K562 (cell line): Measurements from ENCODE around the gene MADD. TPM values are rescaled to one million over a fixed set of nuclear protein-coding genes. Genes with fewer than 3 reads are reported as not detected.

Experiments used
- ATAC-seq: fragments of 200-7000 bp; cut with Tn5 transposase; 3 replicates; pipeline ENCODE4 v1.9.1; 2020; ENCODE audit warnings: moderate library complexity
- BruUV-seq: library from RNA; stranded (reverse); fragments of 400-500 nt; replicated peaks from 2 replicates; lab custom pipeline; 2021; lab: Mats Ljungman, UMichigan
- CTCF ChIA-PET: fragments of 300-600 bp; formaldehyde crosslinking; extraction: SDS; loops from one replicate; lab custom pipeline; 2021; ENCODE audit warnings: low intra/inter-chr PET ratio; lab: Yijun Ruan, JAX
- POLR2A ChIA-PET: fragments of 300-600, 350-650 bp; sonication (Branson Sonifier 250); formaldehyde crosslinking; extraction: SDS; loops from one replicate; lab custom pipeline; 2021; ENCODE audit warnings: antibody characterized with exemption, inconsistent platforms; lab: Yijun Ruan, JAX
- DNase-seq, 4 experiments: peaks; one replicate each; pipeline versions ENCODE4 v3.0.0 to v3.0.0-alpha.2; 2011 to 2018; ENCODE audit warnings: low spot score in 3 of 4, mixed read lengths in 3 of 4; ENCODE audit errors: extremely low read depth in 1 of 4
- FAIRE-seq: peaks from 2 replicates; lab custom pipeline; 2011; peaks lifted over from hg19 to GRCh38; lab: Jason Lieb, UNC
- H2AFZ ChIP-seq: 2 replicates; pipeline ENCODE4 v1.6.0; 2011; ENCODE audit warnings: low read depth, low read length, control low read depth, inconsistent platforms
- H3K27ac ChIP-seq: fragments of 200-600 bp; 3 replicates; pipeline ENCODE4 v1.8.0; 2011; ENCODE audit warnings: low read depth, mild to moderate bottlenecking, control low read depth, inconsistent platforms, low read length, moderate library complexity, mixed read lengths; ENCODE audit errors: extremely low read depth
- H3K27me3 ChIP-seq, 2 experiments: fragments of 300-600 bp in 1 of 2; 2 replicates in 1 of 2; 3 replicates in 1 of 2; pipeline versions ENCODE4 v1.6.0 to v1.8.0; 2011; ENCODE audit warnings: inconsistent platforms in 2 of 2, low read length in 2 of 2, mild to moderate bottlenecking in 1 of 2, mixed read lengths in 1 of 2, moderate library complexity in 1 of 2; ENCODE audit not compliant: control insufficient read depth in 2 of 2, insufficient read depth in 2 of 2
- H3K36me3 ChIP-seq: fragments of 300-600 bp; 3 replicates; pipeline ENCODE4 v1.8.0; 2011; ENCODE audit warnings: mild to moderate bottlenecking, low read length, inconsistent platforms; ENCODE audit not compliant: control insufficient read depth, insufficient read depth
- H3K4me1 ChIP-seq, 2 experiments: fragments of 200-600 bp in 1 of 2; replicated peaks in 1 of 2; 2 replicates in 1 of 2; 3 replicates in 1 of 2; pipeline versions ENCODE4 v1.5.1 to v1.8.0; 2011; ENCODE audit warnings: inconsistent platforms in 2 of 2, low read length in 2 of 2, mild to moderate bottlenecking in 1 of 2, mixed read lengths in 1 of 2, moderate library complexity in 1 of 2; ENCODE audit not compliant: control insufficient read depth in 2 of 2, insufficient read depth in 2 of 2
- H3K4me2 ChIP-seq: 2 replicates; pipeline ENCODE4 v1.6.1; 2011; ENCODE audit warnings: low read length, control low read depth, inconsistent platforms, mixed read lengths; ENCODE audit not compliant: insufficient read depth
- H3K4me3 ChIP-seq: fragments of 200-600 bp; sonication (generic), shearing (Covaris generic); 2 replicates; pipeline ENCODE4 v1.5.1; 2016; ENCODE audit warnings: control low read depth, inconsistent platforms
- H3K79me2 ChIP-seq: fragments of 200-600 bp; 3 replicates; pipeline ENCODE4 v1.8.0; 2011; ENCODE audit warnings: low read length, inconsistent platforms; ENCODE audit not compliant: control insufficient read depth, insufficient read depth
- H3K9ac ChIP-seq, 2 experiments: 2 replicates each; pipeline versions ENCODE4 v1.6.0 to v1.6.1; 2011; ENCODE audit warnings: low read depth in 2 of 2, low read length in 2 of 2, control low read depth in 1 of 2, inconsistent platforms in 1 of 2, mild to moderate bottlenecking in 1 of 2, mixed read lengths in 1 of 2; ENCODE audit not compliant: insufficient read depth in 1 of 2
- H3K9me1 ChIP-seq: one replicate; pipeline ENCODE4 v1.6.0; 2011; ENCODE audit warnings: inconsistent platforms, mild to moderate bottlenecking, low read length, moderate library complexity; ENCODE audit not compliant: control insufficient read depth, insufficient read depth
- H3K9me3 ChIP-seq: replicated peaks from 2 replicates; pipeline ENCODE4 v1.5.1; 2011; ENCODE audit warnings: low read depth, low read length, inconsistent platforms; ENCODE audit not compliant: control insufficient read depth, insufficient read depth
- H4K20me1 ChIP-seq: replicated peaks from 2 replicates; pipeline ENCODE4 v1.6.1; 2011; ENCODE audit warnings: low read length, inconsistent platforms, mixed read lengths; ENCODE audit not compliant: control insufficient read depth, insufficient read depth
- BRD4 ChIP-seq: fragments of 200-600 bp; sonication (generic); IDR thresholded peaks from 2 replicates; pipeline ENCODE4 v1.6.1; 2017; ENCODE audit warnings: inconsistent platforms
- DMBX1 ChIP-seq: fragments of 250-450 bp; sonication (Bioruptor Pico); IDR thresholded peaks from 2 replicates; pipeline ENCODE4 v1.8.0; 2022; ENCODE audit warnings: inconsistent platforms, mild to moderate bottlenecking, moderate library complexity, borderline replicate concordance
- EHMT2 ChIP-seq: fragments of 450-650 bp; IDR thresholded peaks from 2 replicates; pipeline ENCODE4 v1.6.1; 2018; ENCODE audit warnings: antibody characterized with exemption
- HNRNPK ChIP-seq: fragments of 200-400 bp; formaldehyde crosslinking; IDR thresholded peaks from one replicate; pipeline ENCODE4 v1.6.1; 2018; ENCODE audit warnings: mild to moderate bottlenecking, low read depth, low read length; ENCODE audit not compliant: poor library complexity, severe bottlenecking
- KDM1A ChIP-seq, 2 experiments: fragments of 450-650 bp; IDR thresholded peaks; 2 replicates each; pipeline ENCODE4 v1.6.1; 2016; ENCODE audit warnings: mild to moderate bottlenecking in 2 of 2
- KHSRP ChIP-seq: fragments of 450-650 bp; IDR thresholded peaks from 2 replicates; pipeline ENCODE4 v1.6.1; 2017
- MCM3 ChIP-seq: fragments of 450-650 bp; IDR thresholded peaks from 2 replicates; pipeline ENCODE4 v1.6.1; 2016
- MEIS2 ChIP-seq: fragments of 450-650 bp; IDR thresholded peaks from 2 replicates; pipeline ENCODE4 v1.6.1; 2014; ENCODE audit warnings: mild to moderate bottlenecking; ENCODE audit not compliant: partially characterized antibody
- NR2C1 ChIP-seq, 2 experiments: fragments of 450-650 bp; IDR thresholded peaks; 2 replicates each; pipeline ENCODE4 v1.6.1; 2017; ENCODE audit warnings: mild to moderate bottlenecking in 2 of 2, antibody characterized with exemption in 1 of 2, inconsistent platforms in 1 of 2, missing compliant biosample characterization in 1 of 2, missing genetic modification characterization in 1 of 2
- PRMT5 ChIP-seq: sonication (generic); formaldehyde crosslinking; IDR thresholded peaks from 2 replicates; pipeline ENCODE4 v1.5.0; 2020; ENCODE audit warnings: missing genetic modification reagents
- RB1 ChIP-seq: fragments of 450-650 bp; IDR thresholded peaks from 2 replicates; pipeline ENCODE4 v1.6.1; 2017; ENCODE audit warnings: low read depth, mild to moderate bottlenecking
- RBM25 ChIP-seq: fragments of 200-400 bp; formaldehyde crosslinking; IDR thresholded peaks from 2 replicates; pipeline ENCODE4 v1.6.1; 2018; ENCODE audit warnings: low read length, low read depth, moderate library complexity; ENCODE audit not compliant: severe bottlenecking
- TAF15 ChIP-seq: fragments of 200-400 bp; formaldehyde crosslinking; IDR thresholded peaks from 2 replicates; pipeline ENCODE4 v1.6.1; 2017; ENCODE audit warnings: mild to moderate bottlenecking, low read depth, low read length, moderate library complexity
- TCFL5 ChIP-seq: fragments of 250-450 bp; sonication (Bioruptor Pico); conservative IDR thresholded peaks from 2 replicates; pipeline ENCODE4 v1.6.1; 2021; ENCODE audit warnings: mild to moderate bottlenecking, moderate library complexity, matching md5 sums
- TOE1 ChIP-seq, 2 experiments: fragments of 450-650 bp in 1 of 2; sonication (generic) in 1 of 2; formaldehyde crosslinking in 1 of 2; IDR thresholded peaks; 2 replicates each; pipeline versions ENCODE4 v1.7.1 to v1.8.0; 2016 to 2022; ENCODE audit warnings: borderline replicate concordance in 2 of 2, mild to moderate bottlenecking in 2 of 2, antibody characterized with exemption in 1 of 2, inconsistent platforms in 1 of 2, low read depth in 1 of 2, missing genetic modification reagents in 1 of 2, moderate library complexity in 1 of 2
- ZNF253 ChIP-seq: fragments of 250-450 bp; sonication (Bioruptor Pico); conservative IDR thresholded peaks from 2 replicates; pipeline ENCODE4 v1.6.1; 2021; ENCODE audit warnings: mild to moderate bottlenecking
- WGBS: fragments of 100-300 bp; shearing (Covaris generic); methylation state at CpG from one replicate; pipeline ENCODE4 v1.1.6; 2016; ENCODE audit warnings: low coverage, mixed read lengths; ENCODE audit not compliant: insufficient coverage; ENCODE audit errors: missing lambda C conversion rate; 5-methylcytosine and 5-hydroxymethylcytosine counted together
- in situ Hi-C: fragments of 300-500 bp; cut with MboI; formaldehyde crosslinking; loops from 4 replicates; pipeline ENCODE4 v1.15.0; 2018; ENCODE audit warnings: inconsistent platforms, mixed read lengths
- intact Hi-C: fragments of 100-400 bp; cut with micrococcal nuclease; formaldehyde crosslinking; loops from 2 replicates; pipeline ENCODE4 v1.14.2; 2022
- polyA plus RNA-seq, 8 experiments: library from polyadenylated mRNA; depleted of rRNA in 4 of 8; stranded (reverse) in 5 of 8; unstranded in 3 of 8; fragments of >200 nt; fragmentation: Nextera tagmentation in 2 of 8; fragmentation: Illumina TruSeq in 1 of 8; extraction: Ambion mirVana in 2 of 8; extraction: Trizol in 1 of 8; gene quantifications; 2 replicates each; pipeline versions ENCODE4 v1.2.1 to v1.2.3, GENCODE V29; 2011 to 2014; ENCODE audit warnings: inconsistent platforms in 1 of 8, missing spikeins in 1 of 8
- total RNA-seq, 7 experiments: library from RNA; depleted of rRNA in 6 of 7; stranded (reverse); fragments of >200 nt in 6 of 7; fragmentation: Illumina TruSeq in 2 of 7; extraction: Trizol in 2 of 7; gene quantifications; 2 replicates each; pipeline versions ENCODE4 v1.2.1 to v1.2.3, GENCODE V29; 2011 to 2021; ENCODE audit warnings: low replicate concordance in 1 of 7
- TF ChIP-seq, protein P1 (sequence below), 2 experiments: IDR thresholded peaks; 2 replicates each; pipeline ENCODE4 v1.6.1; 2011; ENCODE audit warnings: borderline replicate concordance in 1 of 2, control low read depth in 1 of 2, low read depth in 1 of 2, low read length in 1 of 2, mild to moderate bottlenecking in 1 of 2, mixed read lengths in 1 of 2, moderate library complexity in 1 of 2; ENCODE audit not compliant: insufficient read depth in 1 of 2, insufficient read length in 1 of 2, poor library complexity in 1 of 2, severe bottlenecking in 1 of 2; ENCODE audit errors: extremely low read depth in 1 of 2
- TF ChIP-seq, protein P2 (sequence below): fragments of 450-650 bp; IDR thresholded peaks from 2 replicates; pipeline ENCODE4 v1.7.0; 2016; ENCODE audit warnings: borderline replicate concordance
- TF ChIP-seq, protein P3 (sequence below): fragments of 450-650 bp; formaldehyde crosslinking; IDR thresholded peaks from 2 replicates; pipeline ENCODE4 v1.4.0; 2020; ENCODE audit warnings: mild to moderate bottlenecking

Gene MADD
- total and polyA plus RNA-seq, 9 of the 15 experiments (the other 6 are each of a cell fraction or from before 2014, with no cell fraction given) = 0.68 to 57.6 (median 33.6) TPM

DNA sequence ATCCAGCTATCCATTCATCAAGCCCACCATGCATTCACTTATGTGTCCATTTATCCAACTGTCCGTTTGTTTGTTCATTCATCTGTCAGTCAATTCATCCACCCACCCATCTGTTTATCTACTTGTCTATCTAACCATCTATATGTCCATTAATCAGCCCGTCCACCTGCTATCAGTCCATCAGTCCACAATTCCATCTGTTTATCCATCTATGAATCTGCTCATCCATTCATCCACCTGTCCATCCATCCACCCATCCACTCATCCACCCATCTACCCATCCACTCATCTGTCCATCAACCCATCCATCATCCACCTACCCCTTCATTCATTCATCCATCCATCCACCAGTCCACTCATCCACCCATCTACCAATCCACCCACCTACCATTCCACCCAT is 109.4 kb downstream of the MADD start:
- Histone ChIP-seq H3K4me3 (no peak overlapping the region), H3K4me1 (peaks cover 35 to 49% of the 10 kb centered on the region in 2 experiments), H3K9me1 (no peaks in the 10 kb centered on the region), H3K27me3 (no peaks in the 10 kb centered on the region), H3K36me3 (peaks cover 8% of the 10 kb centered on the region; the same call in 1 of the 3 replicates), H2AFZ (0 out of 2 replicates have a peak overlapping the region, but pooled peaks have one; percentile 81), H3K9ac (peak overlapping the region in 1 of 2 experiments; percentile 82; a peak in 2 of 4 replicates), H3K4me2 (peak overlapping the region; percentile 76), H4K20me1 (no peaks in the 10 kb centered on the region), H3K79me2 (peaks cover 26% of the 10 kb centered on the region), H3K27ac (peak overlapping the region; percentile 86; the same call in 2 of the 3 replicates), H3K9me3 (no peaks in the 10 kb centered on the region)
- BruUV-seq = no TSS peak
- FAIRE-seq (no peak), DNase-seq (no peak), ATAC-seq (no peak)
- 47% methylated on average over 2 of the region's 2 CpGs for whole genome bisulfite sequencing
- ChIA-PET POLR2A (interaction anchor here (0.6 to 1.8 kb wide), 10 partner anchors 8 to 28 kb away, joined by 3 to 7 read pairs (median 3); no protein-coding TSS in a partner anchor), CTCF (no interaction called here)
- in situ Hi-C loops = no loop called here
- intact Hi-C loops = loop anchor here (10.0 kb wide), 1 partner anchor 235 kb away; no protein-coding TSS in a partner anchor
- no peak for TF ChIP-seq ZNF253 (CRISPR knock-in tag)
- TF ChIP-seq TOE1 (IDR thresholded peaks at IDR 0.05; ENCODE audit: borderline replicate concordance) = 0 out of 2 replicates have a peak, but pooled peaks have one; percentile 8
- TF ChIP-seq TOE1 (CRISPR knock-in tag; IDR thresholded peaks at IDR 0.05; ENCODE audit: borderline replicate concordance, low read depth) = no peak
- TF ChIP-seq, protein P1, sequence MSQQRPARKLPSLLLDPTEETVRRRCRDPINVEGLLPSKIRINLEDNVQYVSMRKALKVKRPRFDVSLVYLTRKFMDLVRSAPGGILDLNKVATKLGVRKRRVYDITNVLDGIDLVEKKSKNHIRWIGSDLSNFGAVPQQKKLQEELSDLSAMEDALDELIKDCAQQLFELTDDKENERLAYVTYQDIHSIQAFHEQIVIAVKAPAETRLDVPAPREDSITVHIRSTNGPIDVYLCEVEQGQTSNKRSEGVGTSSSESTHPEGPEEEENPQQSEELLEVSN (IDR thresholded peaks at IDR 0.05; ENCODE audit: borderline replicate concordance in 1 of 2, extremely low read depth in 1 of 2, insufficient read depth in 1 of 2, insufficient read length in 1 of 2, low read depth in 1 of 2, low read length in 1 of 2, poor library complexity in 1 of 2, severe bottlenecking in 1 of 2) = no peak
- no peak for TF ChIP-seq TAF15
- peak in 1 of 2 experiments; percentile 15; a peak in 1 of 4 replicates for TF ChIP-seq KDM1A (IDR thresholded peaks at IDR 0.05)
- TF ChIP-seq MCM3 = no peak
- no peak for TF ChIP-seq RB1
- no peak for TF ChIP-seq PRMT5 (CRISPR knock-in tag)
- TF ChIP-seq RBM25 = no peak
- peak; percentile 56 for TF ChIP-seq MEIS2
- TF ChIP-seq HNRNPK = no peak
- 0 out of 2 replicates have a peak, but pooled peaks have one; percentile 43 for TF ChIP-seq KHSRP
- TF ChIP-seq, protein P2, sequence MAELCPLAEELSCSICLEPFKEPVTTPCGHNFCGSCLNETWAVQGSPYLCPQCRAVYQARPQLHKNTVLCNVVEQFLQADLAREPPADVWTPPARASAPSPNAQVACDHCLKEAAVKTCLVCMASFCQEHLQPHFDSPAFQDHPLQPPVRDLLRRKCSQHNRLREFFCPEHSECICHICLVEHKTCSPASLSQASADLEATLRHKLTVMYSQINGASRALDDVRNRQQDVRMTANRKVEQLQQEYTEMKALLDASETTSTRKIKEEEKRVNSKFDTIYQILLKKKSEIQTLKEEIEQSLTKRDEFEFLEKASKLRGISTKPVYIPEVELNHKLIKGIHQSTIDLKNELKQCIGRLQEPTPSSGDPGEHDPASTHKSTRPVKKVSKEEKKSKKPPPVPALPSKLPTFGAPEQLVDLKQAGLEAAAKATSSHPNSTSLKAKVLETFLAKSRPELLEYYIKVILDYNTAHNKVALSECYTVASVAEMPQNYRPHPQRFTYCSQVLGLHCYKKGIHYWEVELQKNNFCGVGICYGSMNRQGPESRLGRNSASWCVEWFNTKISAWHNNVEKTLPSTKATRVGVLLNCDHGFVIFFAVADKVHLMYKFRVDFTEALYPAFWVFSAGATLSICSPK = no peak
- peak; percentile 72 for TF ChIP-seq EHMT2
- no peak for TF ChIP-seq TCFL5 (CRISPR knock-in tag)
- TF ChIP-seq DMBX1 (CRISPR knock-in tag) = no peak
- TF ChIP-seq BRD4 = no peak
- no peak for TF ChIP-seq NR2C1 (IDR thresholded peaks at IDR 0.05)
- TF ChIP-seq NR2C1 (tag; IDR thresholded peaks at IDR 0.05) = no peak
- TF ChIP-seq, protein P3, sequence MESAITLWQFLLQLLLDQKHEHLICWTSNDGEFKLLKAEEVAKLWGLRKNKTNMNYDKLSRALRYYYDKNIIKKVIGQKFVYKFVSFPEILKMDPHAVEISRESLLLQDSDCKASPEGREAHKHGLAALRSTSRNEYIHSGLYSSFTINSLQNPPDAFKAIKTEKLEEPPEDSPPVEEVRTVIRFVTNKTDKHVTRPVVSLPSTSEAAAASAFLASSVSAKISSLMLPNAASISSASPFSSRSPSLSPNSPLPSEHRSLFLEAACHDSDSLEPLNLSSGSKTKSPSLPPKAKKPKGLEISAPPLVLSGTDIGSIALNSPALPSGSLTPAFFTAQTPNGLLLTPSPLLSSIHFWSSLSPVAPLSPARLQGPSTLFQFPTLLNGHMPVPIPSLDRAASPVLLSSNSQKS (CRISPR knock-in tag) = no peak
